Activated naive CD4-positive, alpha-beta T cell treated with anti-CD3 and anti-CD28 coated beads, Interleukin-2, amount 50 U/mL, for 24 hours (primary cell): ENCODE measurements around the gene KCTD14.
"Not testable (repeated sequence)": the region's sequence is repeated elsewhere in the genome, so short reads cannot be mapped to it uniquely, and the experiment has no call there.

ENCODE experiments used
- H3K27ac Mint-ChIP-seq: one replicate; pipeline ENCODE4 v1.8.0; 2021; ENCODE audit warnings: mild to moderate bottlenecking, mixed read lengths
- H3K27me3 Mint-ChIP-seq: one replicate; pipeline ENCODE4 v1.8.0; 2021; ENCODE audit warnings: mixed read lengths
- H3K36me3 Mint-ChIP-seq: one replicate; pipeline ENCODE4 v1.8.0; 2021; ENCODE audit warnings: mixed read lengths
- H3K4me1 Mint-ChIP-seq: one replicate; pipeline ENCODE4 v1.8.0; 2021; ENCODE audit warnings: mixed read lengths
- H3K4me3 Mint-ChIP-seq: one replicate; pipeline ENCODE4 v1.8.0; 2021; ENCODE audit warnings: mild to moderate bottlenecking, mixed read lengths
- H3K9me3 Mint-ChIP-seq: one replicate; pipeline ENCODE4 v1.8.0; 2021; ENCODE audit warnings: mixed read lengths

Gene KCTD14

DNA sequence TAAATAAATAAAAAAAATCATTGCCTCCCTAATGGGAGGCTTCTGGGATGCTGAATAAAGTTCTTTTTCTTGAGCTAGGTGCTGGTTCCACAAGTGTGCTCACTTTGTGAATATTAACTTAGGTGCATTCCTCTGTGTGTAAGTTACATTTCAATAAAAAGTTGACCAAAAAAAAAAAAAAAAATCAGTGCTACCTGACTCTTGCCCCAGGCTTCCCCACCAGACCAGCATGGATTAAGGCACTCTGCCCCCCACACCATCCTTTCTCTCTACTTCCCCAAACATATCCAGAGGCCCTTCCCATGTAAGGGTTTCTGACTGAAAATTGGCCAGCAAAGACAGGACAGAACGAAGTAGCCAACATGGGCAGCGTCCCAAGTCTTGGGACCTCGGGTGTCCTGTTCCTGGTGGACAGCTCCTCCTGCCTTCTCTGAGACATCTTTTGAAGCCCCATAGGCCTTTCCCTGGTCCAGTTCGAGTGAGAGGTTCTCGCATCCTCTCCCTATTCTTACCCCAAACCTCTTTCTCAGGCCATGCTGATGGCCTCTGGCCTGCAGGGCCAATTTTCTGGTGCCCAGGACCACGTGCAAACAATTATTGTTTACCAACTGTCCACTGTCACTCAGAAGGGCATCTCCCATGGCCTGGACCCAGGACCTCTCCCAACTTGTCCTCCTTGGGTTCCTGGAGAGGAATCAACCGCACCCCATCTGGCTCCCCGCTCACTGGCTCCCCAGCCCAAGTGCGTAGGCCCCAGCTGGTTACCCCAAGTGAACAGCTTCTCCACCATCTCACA, 14.9 kb upstream of the KCTD14 start:
- Mint-ChIP-seq H3K4me3 (no peak overlapping the region), H3K27me3 (no peaks in the 10 kb centered on the region), H3K27ac (no peak overlapping the region), H3K36me3 (no peaks in the 10 kb centered on the region), H3K9me3 (no peaks in the 10 kb centered on the region), H3K4me1 (peaks cover 11% of the 10 kb centered on the region)

DNA sequence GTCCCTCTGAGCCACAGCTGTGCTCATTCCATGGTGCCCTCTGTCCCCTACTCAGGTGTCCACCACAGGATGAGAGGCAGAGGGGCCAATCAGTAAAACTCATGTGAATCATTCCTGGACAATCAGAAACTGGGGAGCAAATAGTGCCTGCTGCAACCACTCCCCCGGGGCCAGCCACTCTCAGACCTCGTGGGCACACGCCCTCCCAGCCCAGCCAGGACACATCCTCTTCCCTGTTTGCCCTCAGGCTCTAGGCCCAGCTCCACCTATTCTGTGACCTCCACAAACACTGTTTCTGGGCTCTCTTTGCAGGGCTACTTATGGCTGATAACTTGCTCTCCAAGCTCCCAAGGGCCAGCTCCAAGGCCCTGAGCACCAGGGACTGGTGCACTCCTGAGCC, 14.0 kb upstream of the KCTD14 start:
- H3K36me3 Mint-ChIP-seq = no peaks in the 10 kb centered on the region
- H3K4me3 Mint-ChIP-seq = no peak overlapping the region
- H3K27ac Mint-ChIP-seq = no peak overlapping the region
- no peaks in the 10 kb centered on the region for H3K9me3 Mint-ChIP-seq
- H3K4me1 Mint-ChIP-seq = peaks cover 11% of the 10 kb centered on the region
- no peaks in the 10 kb centered on the region for H3K27me3 Mint-ChIP-seq

DNA sequence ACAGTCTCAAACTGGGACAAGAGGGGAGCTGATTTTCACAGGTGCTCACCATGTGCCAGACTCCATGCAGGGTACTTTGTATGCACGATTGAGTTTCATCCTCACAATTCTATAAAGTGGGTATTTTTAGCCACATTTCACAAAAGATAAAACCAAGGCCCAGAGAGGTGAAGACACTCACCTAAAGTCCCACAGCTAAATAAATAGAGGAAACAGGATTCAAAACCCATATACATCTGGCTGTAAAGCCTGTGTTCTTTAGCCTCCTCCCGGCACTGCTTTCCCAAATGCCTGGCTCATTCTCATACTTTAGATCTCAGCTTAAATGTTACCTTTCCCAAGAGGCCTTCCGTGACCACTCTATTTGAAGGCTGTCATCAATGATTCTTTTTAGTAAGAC, 13.2 kb upstream of the KCTD14 start:
- H3K4me1 Mint-ChIP-seq = peaks cover 11% of the 10 kb centered on the region

DNA sequence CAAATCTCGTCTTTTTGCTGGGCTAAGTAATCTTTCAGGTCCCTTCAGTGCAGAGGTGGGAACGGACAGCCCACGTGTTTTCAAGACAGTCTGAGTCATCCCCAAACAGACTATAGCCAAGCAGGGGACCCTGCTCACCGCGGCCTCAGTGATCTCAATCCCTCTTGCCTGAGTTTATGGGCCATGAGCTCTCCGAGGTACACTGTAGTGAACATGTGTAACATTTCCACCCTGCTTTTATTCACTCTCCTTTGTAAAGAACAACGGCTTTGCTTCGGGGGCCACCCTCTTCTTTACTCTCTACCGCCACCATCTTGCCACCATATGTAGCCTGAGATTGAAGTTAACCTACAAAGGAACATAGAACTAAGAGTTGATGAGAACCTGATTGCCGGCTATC, 11.5 kb upstream of the KCTD14 start:
- H3K27ac Mint-ChIP-seq = no peak overlapping the region
- no peaks in the 10 kb centered on the region for H3K27me3 Mint-ChIP-seq
- H3K4me3 Mint-ChIP-seq = no peak overlapping the region
- H3K9me3 Mint-ChIP-seq = no peaks in the 10 kb centered on the region
- peaks cover 2% of the 10 kb centered on the region for H3K4me1 Mint-ChIP-seq
- H3K36me3 Mint-ChIP-seq = no peaks in the 10 kb centered on the region

More for the DNA sequence above, 13.2 kb upstream of the KCTD14 start:
- H3K9me3 Mint-ChIP-seq = no peaks in the 10 kb centered on the region
- no peaks in the 10 kb centered on the region for H3K27me3 Mint-ChIP-seq
- no peaks in the 10 kb centered on the region for H3K36me3 Mint-ChIP-seq
- H3K4me3 Mint-ChIP-seq = no peak overlapping the region
- H3K27ac Mint-ChIP-seq = no peak overlapping the region

DNA sequence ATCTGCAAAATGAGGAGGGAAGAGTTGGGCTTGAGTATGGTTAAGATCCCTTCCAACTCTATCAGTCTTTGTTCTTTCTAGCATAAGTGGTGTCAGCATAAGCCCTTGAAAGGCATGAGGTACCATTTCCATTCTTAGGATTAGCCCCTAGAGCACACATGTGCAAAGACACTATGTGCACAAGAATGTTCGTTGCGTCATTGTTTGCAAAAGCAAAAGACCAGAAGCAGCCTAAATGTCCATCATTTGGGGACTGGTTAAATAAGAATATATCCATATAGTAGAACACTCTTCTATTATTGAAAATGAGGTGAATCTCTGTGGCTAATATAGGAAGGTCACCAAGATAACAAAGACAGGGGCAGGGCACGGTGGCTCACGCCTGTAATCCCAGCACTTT, 10.0 kb upstream of the KCTD14 start:
- no peak overlapping the region for H3K27ac Mint-ChIP-seq
- H3K36me3 Mint-ChIP-seq = no peaks in the 10 kb centered on the region

DNA sequence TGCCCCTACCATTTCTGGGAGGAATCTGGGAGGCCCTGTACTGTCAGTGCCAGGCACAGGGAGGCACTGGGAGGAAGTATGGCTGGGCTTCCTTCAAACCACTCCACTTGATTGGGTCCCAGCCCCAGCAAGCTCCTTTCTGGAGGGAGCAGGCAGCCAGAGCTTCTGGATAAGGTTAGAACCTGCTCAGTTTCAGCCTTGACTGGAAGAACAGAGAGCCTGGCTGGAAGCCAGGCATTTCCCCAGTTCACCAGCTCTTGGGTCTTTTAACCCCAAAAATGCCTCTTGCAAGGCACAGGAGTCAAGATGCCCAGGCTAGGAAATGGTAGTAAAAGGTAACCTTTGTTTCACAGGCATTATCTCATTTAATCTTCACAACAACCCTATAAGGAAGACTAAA, 9.0 kb upstream of the KCTD14 start:
- no peaks in the 10 kb centered on the region for H3K4me1 Mint-ChIP-seq
- H3K27ac Mint-ChIP-seq = no peak overlapping the region
- H3K4me3 Mint-ChIP-seq = no peak overlapping the region
- H3K27me3 Mint-ChIP-seq = no peaks in the 10 kb centered on the region
- no peaks in the 10 kb centered on the region for H3K36me3 Mint-ChIP-seq
- H3K9me3 Mint-ChIP-seq = no peaks in the 10 kb centered on the region

More for the DNA sequence above, 10.0 kb upstream of the KCTD14 start:
- Mint-ChIP-seq H3K4me3 (no peak overlapping the region), H3K4me1 (no peaks in the 10 kb centered on the region), H3K9me3 (no peaks in the 10 kb centered on the region), H3K27me3 (no peaks in the 10 kb centered on the region)

DNA sequence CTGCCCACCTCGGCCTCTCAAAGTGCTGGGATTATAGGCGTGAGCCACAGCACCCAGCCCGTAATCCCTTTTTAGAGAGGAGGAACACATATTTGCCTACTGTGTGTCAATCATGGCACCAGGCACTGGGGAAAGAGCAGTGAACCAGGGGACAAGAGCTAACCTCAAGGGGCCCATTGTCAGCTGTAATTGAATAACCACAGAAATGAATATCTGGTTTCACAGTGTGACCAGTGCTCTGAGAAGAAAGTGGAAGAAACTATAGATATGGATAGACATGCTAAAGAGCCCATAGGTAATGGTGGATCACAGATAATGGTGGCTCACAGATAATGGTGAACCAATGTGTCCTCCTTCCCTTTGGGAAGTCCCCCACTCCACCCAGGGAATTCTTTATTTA, 8.6 kb upstream of the KCTD14 start:
- Mint-ChIP-seq H3K4me3 (no peak overlapping the region), H3K27me3 (no peaks in the 10 kb centered on the region), H3K4me1 (no peaks in the 10 kb centered on the region), H3K36me3 (no peaks in the 10 kb centered on the region), H3K27ac (no peak overlapping the region), H3K9me3 (no peaks in the 10 kb centered on the region)

DNA sequence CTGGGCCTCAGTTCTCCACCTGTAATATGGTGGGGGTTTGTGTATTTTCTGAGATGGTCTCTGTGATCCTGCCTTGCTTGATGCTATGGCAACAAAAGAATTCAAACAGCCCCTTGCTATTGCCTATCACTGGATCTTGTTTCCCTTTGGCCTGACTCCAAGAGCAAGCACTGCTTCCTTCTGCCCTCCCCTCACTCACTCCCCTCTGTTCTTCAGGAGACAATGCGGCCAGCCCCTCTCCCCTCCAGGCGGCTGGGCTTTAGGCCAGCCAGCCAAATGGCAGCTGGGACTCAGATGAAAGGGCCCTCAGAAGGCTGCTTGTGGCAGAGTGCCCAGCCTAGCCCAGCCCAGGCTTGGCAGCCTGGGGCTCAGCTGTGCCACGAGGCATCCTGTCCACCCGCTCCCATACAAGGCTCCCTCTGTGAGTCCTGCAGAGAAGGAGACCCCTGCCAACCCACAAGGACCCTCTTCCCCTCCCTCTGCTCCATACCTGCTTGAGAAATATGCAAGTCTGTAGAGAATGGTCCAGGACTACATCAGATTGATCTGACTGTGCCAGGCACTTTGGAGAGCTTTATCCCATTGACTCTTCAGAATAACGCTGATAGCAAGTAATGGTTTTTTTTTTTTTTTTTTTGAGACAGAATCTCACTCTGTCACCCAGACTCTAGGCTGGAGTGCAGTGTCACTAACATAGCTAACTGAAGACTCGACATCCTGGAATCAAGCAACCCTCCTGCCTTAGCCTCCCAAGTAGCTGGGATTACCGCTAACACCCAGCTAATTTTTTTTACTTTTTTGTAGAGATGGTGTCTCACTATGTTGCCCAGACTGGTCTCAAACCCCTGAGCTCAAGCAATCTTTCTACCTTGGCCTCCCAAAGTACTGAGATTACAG, 7.6 kb upstream of the KCTD14 start:
- Mint-ChIP-seq H3K9me3 (no peaks in the 10 kb centered on the region), H3K4me3 (no peak overlapping the region), H3K27ac (no peak overlapping the region), H3K36me3 (no peaks in the 10 kb centered on the region), H3K27me3 (no peaks in the 10 kb centered on the region), H3K4me1 (no peaks in the 10 kb centered on the region)

DNA sequence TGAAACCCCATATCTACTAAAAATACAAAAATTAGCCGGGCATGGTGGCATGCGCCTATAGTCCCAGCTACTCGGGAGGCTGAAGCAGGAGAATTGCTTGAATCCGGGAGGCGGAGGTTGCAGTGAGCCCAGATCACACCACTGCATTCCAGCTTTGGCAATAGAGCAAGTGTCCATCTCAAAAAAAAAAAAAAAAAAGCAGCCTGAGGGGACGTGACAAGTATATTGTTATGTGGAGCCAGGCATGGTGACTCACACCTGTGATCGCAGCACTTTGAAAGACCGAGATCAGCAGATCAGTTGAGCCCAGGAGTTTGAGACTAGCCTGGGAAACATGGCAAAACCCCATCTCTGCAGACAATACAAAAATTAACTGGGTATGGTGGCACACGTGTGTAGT, 5.3 kb upstream of the KCTD14 start:
- not testable (repeated sequence) for H3K27ac Mint-ChIP-seq, H3K4me1 Mint-ChIP-seq, H3K36me3 Mint-ChIP-seq, H3K4me3 Mint-ChIP-seq, H3K9me3 Mint-ChIP-seq, H3K27me3 Mint-ChIP-seq

DNA sequence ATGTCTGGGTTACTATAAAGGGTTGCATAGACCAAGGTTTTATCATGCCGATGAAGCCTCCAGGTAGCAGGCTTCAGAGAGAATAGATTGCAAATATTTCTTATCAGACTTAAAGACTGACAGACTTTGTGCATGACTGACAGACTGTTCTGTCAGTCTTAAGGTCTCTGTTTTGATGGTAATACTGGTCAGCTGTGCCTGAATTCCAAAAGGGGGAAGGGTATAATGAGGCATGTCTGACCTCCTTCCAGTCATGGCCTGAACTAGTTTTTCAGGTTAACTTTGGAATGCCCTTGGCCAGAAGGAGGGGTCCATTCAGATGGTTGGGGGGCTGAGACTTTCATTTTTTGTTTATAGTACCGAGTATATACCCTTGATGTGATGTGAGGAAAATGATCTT, 4.7 kb upstream of the KCTD14 start:
- H3K4me1 Mint-ChIP-seq = peaks cover 1% of the 10 kb centered on the region
- H3K4me3 Mint-ChIP-seq = no peak overlapping the region
- no peaks in the 10 kb centered on the region for H3K9me3 Mint-ChIP-seq
- H3K36me3 Mint-ChIP-seq = no peaks in the 10 kb centered on the region
- H3K27ac Mint-ChIP-seq = no peak overlapping the region
- H3K27me3 Mint-ChIP-seq = peaks cover under 1% of the 10 kb centered on the region

DNA sequence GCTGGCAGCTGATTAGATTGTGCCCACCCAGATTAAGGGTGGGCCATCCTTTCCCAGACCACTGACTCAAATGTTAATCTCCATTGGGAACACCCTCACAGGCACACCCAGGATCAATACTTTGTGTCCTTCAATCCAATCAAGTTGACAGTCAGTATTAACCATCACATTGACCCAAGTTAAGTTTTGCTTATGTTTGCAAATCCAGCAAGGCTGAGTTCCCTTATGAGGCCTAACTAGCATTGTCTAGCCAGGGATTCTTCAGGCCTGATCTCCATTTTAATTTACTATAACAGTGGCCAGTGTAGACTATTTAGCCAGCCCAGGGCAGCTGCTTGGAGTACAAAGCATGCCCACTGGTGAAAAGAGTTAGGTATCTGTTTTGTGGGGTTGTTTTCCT, 2.3 kb upstream of the KCTD14 start:
- H3K27me3 Mint-ChIP-seq = peaks cover 6% of the 10 kb centered on the region
- H3K4me3 Mint-ChIP-seq = no peak overlapping the region
- no peak overlapping the region for H3K27ac Mint-ChIP-seq
- H3K36me3 Mint-ChIP-seq = no peaks in the 10 kb centered on the region
- peaks cover 4% of the 10 kb centered on the region for H3K4me1 Mint-ChIP-seq
- H3K9me3 Mint-ChIP-seq = no peaks in the 10 kb centered on the region

DNA sequence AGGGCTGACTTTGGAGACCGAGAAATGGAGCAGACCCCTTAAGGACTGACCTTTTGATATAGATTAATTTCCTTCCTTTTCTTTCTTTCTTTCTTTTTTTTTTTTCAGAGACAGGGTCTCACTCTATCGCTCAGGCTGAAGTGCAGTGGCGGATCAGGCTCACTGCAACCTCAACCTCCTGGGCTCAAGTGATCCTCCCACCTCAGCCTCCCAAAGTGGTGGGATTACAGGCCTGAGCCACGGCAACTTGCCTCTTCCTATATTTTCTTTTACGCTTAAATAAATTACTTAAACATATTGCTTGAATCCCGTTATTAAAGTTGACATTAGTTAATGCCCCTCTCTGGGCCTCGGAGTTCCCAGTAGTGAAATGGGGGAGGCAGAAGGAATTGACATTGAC, 350 bp upstream of the KCTD14 start:
- H3K27me3 Mint-ChIP-seq = peaks cover 6% of the 10 kb centered on the region
- no peaks in the 10 kb centered on the region for H3K9me3 Mint-ChIP-seq
- peaks cover 4% of the 10 kb centered on the region for H3K4me1 Mint-ChIP-seq
- no peaks in the 10 kb centered on the region for H3K36me3 Mint-ChIP-seq
- H3K4me3 Mint-ChIP-seq = no peak overlapping the region
- H3K27ac Mint-ChIP-seq = no peak overlapping the region

DNA sequence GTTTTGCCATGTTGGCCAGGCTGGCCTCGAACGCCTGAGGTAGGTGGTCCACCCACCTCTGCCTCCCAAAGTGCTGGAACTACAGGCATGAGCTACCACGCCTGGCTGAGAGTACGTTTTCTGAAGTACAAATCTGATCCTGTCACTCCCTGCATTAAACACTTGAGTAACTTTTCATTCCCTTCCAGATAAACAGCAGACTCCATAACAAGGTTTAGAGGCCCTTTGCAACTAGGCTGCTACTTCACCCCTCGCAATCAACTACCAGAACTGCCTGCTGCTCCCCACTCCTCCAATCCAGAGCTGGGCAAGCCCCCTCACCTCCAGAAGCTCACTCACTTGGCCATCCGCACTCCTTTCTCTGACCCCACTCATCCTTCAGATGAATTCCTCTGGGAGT, 1.5 kb downstream of the KCTD14 start:
- Mint-ChIP-seq H3K36me3 (no peaks in the 10 kb centered on the region), H3K4me1 (peaks cover 4% of the 10 kb centered on the region), H3K4me3 (no peak overlapping the region), H3K9me3 (no peaks in the 10 kb centered on the region), H3K27ac (no peak overlapping the region), H3K27me3 (peaks cover 6% of the 10 kb centered on the region)

DNA sequence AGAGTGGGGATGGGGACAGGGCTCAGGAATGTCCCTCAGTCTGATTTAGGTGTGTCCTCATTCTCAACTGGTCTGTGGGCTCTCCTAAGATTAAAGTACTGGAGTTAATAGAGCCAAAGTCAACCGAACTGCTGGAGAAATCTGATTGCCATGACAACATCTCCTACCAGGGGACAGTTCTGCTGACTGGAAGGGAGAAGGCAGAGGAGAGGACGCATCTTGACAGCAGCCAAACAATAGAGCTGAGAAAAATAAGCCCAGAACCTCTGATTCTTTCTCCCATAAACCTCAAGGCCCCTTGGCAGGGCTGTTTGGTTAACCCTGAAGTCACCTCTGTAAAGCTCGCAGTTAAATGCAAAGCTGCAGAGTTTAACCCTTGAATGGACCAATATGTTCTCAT, 2.8 kb downstream of the KCTD14 start:
- Mint-ChIP-seq H3K27me3 (peaks cover 6% of the 10 kb centered on the region), H3K4me3 (no peak overlapping the region), H3K9me3 (no peaks in the 10 kb centered on the region), H3K4me1 (peaks cover 4% of the 10 kb centered on the region), H3K27ac (no peak overlapping the region), H3K36me3 (no peaks in the 10 kb centered on the region)

DNA sequence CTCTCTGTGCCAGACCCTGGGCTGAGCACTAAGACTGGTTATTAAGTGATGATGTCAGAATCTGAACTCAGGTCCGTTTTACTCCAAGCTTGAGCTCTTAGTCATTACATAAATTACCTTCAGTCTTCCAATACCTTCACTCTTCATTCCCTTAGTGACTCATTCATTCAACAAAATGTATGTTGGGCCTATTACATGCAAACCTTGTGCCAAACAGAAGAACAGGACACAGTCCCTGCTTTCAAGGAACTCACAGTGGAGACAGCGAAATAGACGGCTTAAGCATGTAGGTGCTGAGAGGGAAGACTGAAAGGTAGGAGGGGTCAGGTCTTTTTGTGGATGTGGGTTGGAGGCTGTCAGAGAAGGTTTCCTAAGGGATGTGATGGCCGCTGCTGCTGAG, 3.3 kb downstream of the KCTD14 start:
- no peaks in the 10 kb centered on the region for H3K36me3 Mint-ChIP-seq
- H3K27me3 Mint-ChIP-seq = peaks cover 6% of the 10 kb centered on the region
- H3K4me1 Mint-ChIP-seq = peaks cover 4% of the 10 kb centered on the region
- H3K27ac Mint-ChIP-seq = no peak overlapping the region
- no peak overlapping the region for H3K4me3 Mint-ChIP-seq
- no peaks in the 10 kb centered on the region for H3K9me3 Mint-ChIP-seq

DNA sequence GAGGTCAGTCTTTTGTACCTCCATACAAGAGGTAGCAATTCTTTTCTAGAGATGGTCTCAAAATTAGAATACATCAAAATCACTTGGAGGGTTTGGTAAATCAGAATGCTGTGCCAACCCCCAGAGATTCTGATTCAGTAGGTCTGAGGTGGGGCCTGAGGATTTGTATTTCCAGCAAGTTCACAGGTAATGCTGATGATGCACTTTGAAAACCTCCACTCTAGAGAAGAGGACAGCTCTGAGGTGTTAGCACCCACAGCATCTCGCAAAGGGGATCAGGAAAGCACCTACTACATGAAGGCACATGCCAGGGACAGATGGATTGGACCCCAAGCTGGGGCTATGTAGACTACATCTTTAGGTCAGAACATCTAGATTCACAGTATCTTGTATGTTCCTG, 7.2 kb downstream of the KCTD14 start:
- Mint-ChIP-seq H3K9me3 (no peaks in the 10 kb centered on the region), H3K27me3 (no peaks in the 10 kb centered on the region), H3K27ac (no peak overlapping the region), H3K4me3 (no peak overlapping the region), H3K4me1 (no peaks in the 10 kb centered on the region), H3K36me3 (no peaks in the 10 kb centered on the region)
